Transverse colon (tissue), 4 donors: ENCODE data around the gene NKIRAS2.
A peak's percentile ranks its signal among the peaks of the same experiment; 100 is the strongest.

Experiments
- CTCF ChIP-seq, 5 experiments: fragments of 200-600 bp in 3 of 5; fragments of 450-650 bp in 2 of 5; sonication (generic) in 3 of 5; IDR thresholded peaks; 1 replicate in 2 of 5; 2 replicates in 3 of 5; pipeline ENCODE4 v1.5.1; 2016 to 2017; ENCODE audit warnings: antibody characterized with exemption in 5 of 5, inconsistent platforms in 3 of 5, mild to moderate bottlenecking in 2 of 5, moderate library complexity in 1 of 5
- POLR2AphosphoS5 ChIP-seq, 3 donors: sonication (generic); formaldehyde crosslinking; IDR thresholded peaks; one replicate each; pipeline ENCODE4 v1.6.1; 2016; ENCODE audit warnings: antibody characterized with exemption in 3 of 3

- TF ChIP-seq CTCF (IDR thresholded peaks at IDR 0.05) (no peak), POLR2AphosphoS5 (IDR thresholded peaks at IDR 0.05) (peak; percentile 31 to 88 (median 83))
These were observed 2.7 kb upstream of the NKIRAS2 start, which contains the start of gene DNAJC7 for GRCh38 chr17:42016941-42017865.
